Measurements from ENCODE around the gene TBX18.

TBX18 gene

GRCh38 chr6:84638286-84638685 is 126.1 kb downstream of the TBX18 start:
- FAIRE-seq (no peak), DNase-seq (ENCODE audit: insufficient read length, low spot score) (no peak)

All from GM19239 (cell line).